Esophagus squamous epithelium (tissue), 4 donors: Measurements from ENCODE around the gene CFAP141.

Source experiments
- POLR2A ChIP-seq, 4 donors: fragments of 450-650 bp; IDR thresholded peaks; one replicate each; pipeline ENCODE4 v1.6.1; 2017; ENCODE audit warnings: antibody characterized with exemption in 4 of 4, mild to moderate bottlenecking in 4 of 4, moderate library complexity in 3 of 4
- TF ChIP-seq, protein P1 (sequence below), 6 experiments: fragments of 450-650 bp in 4 of 6; fragments of 200-600 bp in 2 of 6; sonication (generic) in 2 of 6; IDR thresholded peaks; one replicate each; pipeline ENCODE4 v1.5.1; 2016 to 2019; ENCODE audit warnings: antibody characterized with exemption in 6 of 6, mild to moderate bottlenecking in 4 of 6, moderate library complexity in 4 of 6

- TF ChIP-seq, protein P1, sequence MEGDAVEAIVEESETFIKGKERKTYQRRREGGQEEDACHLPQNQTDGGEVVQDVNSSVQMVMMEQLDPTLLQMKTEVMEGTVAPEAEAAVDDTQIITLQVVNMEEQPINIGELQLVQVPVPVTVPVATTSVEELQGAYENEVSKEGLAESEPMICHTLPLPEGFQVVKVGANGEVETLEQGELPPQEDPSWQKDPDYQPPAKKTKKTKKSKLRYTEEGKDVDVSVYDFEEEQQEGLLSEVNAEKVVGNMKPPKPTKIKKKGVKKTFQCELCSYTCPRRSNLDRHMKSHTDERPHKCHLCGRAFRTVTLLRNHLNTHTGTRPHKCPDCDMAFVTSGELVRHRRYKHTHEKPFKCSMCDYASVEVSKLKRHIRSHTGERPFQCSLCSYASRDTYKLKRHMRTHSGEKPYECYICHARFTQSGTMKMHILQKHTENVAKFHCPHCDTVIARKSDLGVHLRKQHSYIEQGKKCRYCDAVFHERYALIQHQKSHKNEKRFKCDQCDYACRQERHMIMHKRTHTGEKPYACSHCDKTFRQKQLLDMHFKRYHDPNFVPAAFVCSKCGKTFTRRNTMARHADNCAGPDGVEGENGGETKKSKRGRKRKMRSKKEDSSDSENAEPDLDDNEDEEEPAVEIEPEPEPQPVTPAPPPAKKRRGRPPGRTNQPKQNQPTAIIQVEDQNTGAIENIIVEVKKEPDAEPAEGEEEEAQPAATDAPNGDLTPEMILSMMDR (IDR thresholded peaks at IDR 0.05) = no peak
- no peak for TF ChIP-seq POLR2A (IDR thresholded peaks at IDR 0.05)
Measured at GRCh38 chr1:154239491-154239890, 33.4 kb upstream of the CFAP141 start.
